GM23248 (cell line): ENCODE data around the gene MNDA. TPM values are rescaled to one million over a fixed set of nuclear protein-coding genes. Genes with fewer than 3 reads are reported as not detected.

Experiments used
- DNase-seq: peaks from one replicate; pipeline ENCODE4 v3.0.0-alpha.2; 2015
- H2AFZ ChIP-seq: fragments of 200-600 bp; sonication (generic); 2 replicates; pipeline ENCODE4 v1.6.1; 2016; ENCODE audit warnings: antibody characterized with exemption
- H3F3A ChIP-seq: fragments of 200-600 bp; sonication (generic); 2 replicates; pipeline ENCODE4 v1.6.1; 2016; ENCODE audit warnings: mild to moderate bottlenecking, antibody characterized with exemption, mixed run types; ENCODE audit not compliant: insufficient read depth
- H3K27ac ChIP-seq: fragments of 200-600 bp; sonication (generic); 2 replicates; pipeline ENCODE4 v1.5.1; 2016; ENCODE audit warnings: mild to moderate bottlenecking
- H3K27me3 ChIP-seq: fragments of 200-600 bp; sonication (generic); replicated peaks from 2 replicates; pipeline ENCODE4 v1.6.1; 2016; ENCODE audit warnings: mild to moderate bottlenecking; ENCODE audit not compliant: insufficient read depth
- H3K36me3 ChIP-seq: fragments of 200-600 bp; sonication (generic); 2 replicates; pipeline ENCODE4 v1.6.1; 2016; ENCODE audit warnings: low read depth, mild to moderate bottlenecking
- H3K4me1 ChIP-seq: fragments of 200-600 bp; sonication (generic); 2 replicates; pipeline ENCODE4 v1.6.1; 2016; ENCODE audit warnings: mild to moderate bottlenecking; ENCODE audit not compliant: insufficient read depth
- H3K4me2 ChIP-seq: fragments of 200-600 bp; sonication (generic); one replicate; pipeline ENCODE4 v1.6.1; 2016; ENCODE audit warnings: mild to moderate bottlenecking; ENCODE audit not compliant: unreplicated experiment
- H3K4me3 ChIP-seq: fragments of 200-600 bp; sonication (generic); 2 replicates; pipeline ENCODE4 v1.5.1; 2016; ENCODE audit warnings: mild to moderate bottlenecking
- H3K79me2 ChIP-seq: fragments of 200-600 bp; sonication (generic); 2 replicates; pipeline ENCODE4 v1.6.1; 2016; ENCODE audit warnings: mild to moderate bottlenecking; ENCODE audit not compliant: insufficient read depth
- H3K9ac ChIP-seq: fragments of 200-600 bp; sonication (generic); 2 replicates; pipeline ENCODE4 v1.6.1; 2016; ENCODE audit warnings: mild to moderate bottlenecking
- H3K9me2 ChIP-seq: fragments of 200-600 bp; sonication (generic); 2 replicates; pipeline ENCODE4 v1.6.1; 2016; ENCODE audit warnings: mixed run types, mild to moderate bottlenecking, moderate library complexity; ENCODE audit not compliant: insufficient read depth
- H3K9me3 ChIP-seq: fragments of 200-600 bp; sonication (generic); one replicate; pipeline ENCODE4 v1.6.1; 2017; ENCODE audit warnings: low read depth
- H4K20me1 ChIP-seq: fragments of 200-600 bp; sonication (generic); 2 replicates; pipeline ENCODE4 v1.6.0; 2016; ENCODE audit not compliant: insufficient read depth
- EZH2 ChIP-seq: fragments of 200-600 bp; sonication (generic); IDR thresholded peaks from 2 replicates; pipeline ENCODE4 v1.6.1; 2018; ENCODE audit warnings: antibody characterized with exemption, mild to moderate bottlenecking; ENCODE audit not compliant: insufficient read depth, poor library complexity, severe bottlenecking
- EZH2phosphoT487 ChIP-seq: fragments of 200-600 bp; sonication (generic); IDR thresholded peaks from 2 replicates; pipeline ENCODE4 v1.6.1; 2018; ENCODE audit warnings: antibody characterized with exemption, moderate library complexity, mild to moderate bottlenecking, low read depth; ENCODE audit not compliant: insufficient read depth
- WGBS, 2 experiments: methylation state at CpG; one replicate each; pipeline ENCODE4 v1.1.6; 2015 to 2017; ENCODE audit warnings: low lambda C conversion rate in 2 of 2, low coverage in 1 of 2; ENCODE audit errors: missing lambda C conversion rate in 2 of 2; 5-methylcytosine and 5-hydroxymethylcytosine counted together
- in situ Hi-C: fragments of 300-500 bp; cut with MboI; formaldehyde crosslinking; loops from 2 replicates; pipeline ENCODE4 v1.15.0; 2020
- polyA plus RNA-seq: library from polyadenylated mRNA; unstranded; fragments of >200 nt; fragmentation: Nextera tagmentation; extraction: Ambion mirVana; gene quantifications from 2 replicates; pipeline ENCODE4 v1.2.1, GENCODE V29; 2016
- total RNA-seq: library from RNA; depleted of rRNA; stranded (reverse); fragments of >200 nt; shearing (Covaris generic); gene quantifications from 2 replicates; pipeline ENCODE4 v1.2.3, GENCODE V29; 2014

MNDA gene
- total and polyA plus RNA-seq, 2 experiments from 2014 or later = not detected

DNA sequence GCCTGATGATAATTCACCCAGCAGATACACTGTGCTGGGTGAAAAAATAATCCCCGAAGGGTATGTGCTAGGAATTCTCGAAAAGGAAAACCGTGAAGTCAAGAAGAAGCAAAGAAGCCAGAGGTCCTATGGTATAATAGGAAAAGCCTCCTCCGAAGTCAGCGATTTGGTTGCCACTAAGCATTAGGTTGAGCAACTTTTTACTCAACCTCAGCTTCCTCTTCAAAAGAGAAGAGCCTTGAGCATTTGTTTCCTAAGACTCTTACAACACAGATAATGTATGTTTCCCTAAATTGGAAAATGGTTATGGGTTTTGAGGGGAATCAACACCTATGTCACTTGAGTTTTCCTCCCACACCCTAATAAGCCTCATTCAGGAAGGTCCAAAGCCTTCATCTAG lies 21.3 kb upstream of the MNDA start:
- in situ Hi-C loops = no loop called here
- 27 to 30% methylated on average over 5 of the region's 5 CpGs for WGBS, 2 experiments
- no peaks in the 10 kb centered on the region for H3K79me2 ChIP-seq

DNA sequence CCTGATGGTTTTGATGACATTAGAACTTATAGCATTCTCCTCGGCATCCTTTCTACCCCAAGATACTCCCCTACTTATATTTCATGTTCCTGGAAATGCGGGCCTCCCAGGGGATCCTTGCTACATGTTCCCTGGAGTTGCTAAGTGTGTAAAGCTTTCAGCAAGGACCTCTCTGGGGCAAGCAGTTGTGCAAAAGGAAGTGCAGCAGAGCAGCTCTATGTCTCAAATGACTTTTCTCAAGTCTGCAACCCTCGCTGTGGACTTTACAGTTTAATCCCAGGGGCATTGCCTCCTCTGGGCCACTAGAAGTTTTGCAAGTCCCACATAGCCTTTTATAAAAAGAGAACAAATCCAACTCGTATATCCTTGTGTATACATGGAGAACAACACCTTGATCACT lies 20.8 kb upstream of the MNDA start:
- H3K9ac ChIP-seq = no peak overlapping the region
- 12 to 21% methylated on average over 4 of the region's 4 CpGs for WGBS, 2 experiments

More for the DNA sequence above, 21.3 kb upstream of the MNDA start:
- no peak overlapping the region for H2AFZ ChIP-seq
- no peaks in the 10 kb centered on the region for H3F3A ChIP-seq
- H3K9me3 ChIP-seq = no peaks in the 10 kb centered on the region
- H3K4me1 ChIP-seq = no peaks in the 10 kb centered on the region
- no peak overlapping the region for H3K27ac ChIP-seq
- H3K4me3 ChIP-seq = no peak overlapping the region
- DNase-seq = no peak
- no peak overlapping the region for H3K9ac ChIP-seq
- no peak overlapping the region for H3K4me2 ChIP-seq
- TF ChIP-seq EZH2 = no peak
- no peak for TF ChIP-seq EZH2phosphoT487
- no peaks in the 10 kb centered on the region for H3K36me3 ChIP-seq
- no peaks in the 10 kb centered on the region for H3K27me3 ChIP-seq
- no peaks in the 10 kb centered on the region for H3K9me2 ChIP-seq
- no peaks in the 10 kb centered on the region for H4K20me1 ChIP-seq

DNA sequence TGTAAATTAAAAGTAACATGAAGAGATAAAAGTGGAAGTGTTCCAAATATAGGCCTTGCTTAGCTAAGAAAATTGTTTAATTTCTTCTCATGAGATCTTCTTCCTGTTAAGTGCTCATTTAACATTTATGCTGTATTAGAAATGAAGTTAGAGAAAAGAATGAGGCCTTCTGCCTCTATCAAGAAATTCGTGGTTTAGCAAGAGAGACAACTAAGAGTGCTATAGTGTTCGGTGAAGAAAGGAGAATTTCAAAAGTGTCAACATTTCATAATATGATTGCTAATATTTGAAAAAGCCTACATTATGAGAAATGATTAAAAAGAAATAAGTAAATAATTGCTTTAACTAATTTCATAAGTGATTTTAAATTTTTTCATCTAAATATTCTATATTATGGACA lies 18.8 kb upstream of the MNDA start:
- no peak overlapping the region for H3K9ac ChIP-seq
- H3K4me2 ChIP-seq = no peak overlapping the region
- DNase-seq = no peak
- in situ Hi-C loops = no loop called here
- no peaks in the 10 kb centered on the region for H3K79me2 ChIP-seq
- no peaks in the 10 kb centered on the region for H3K27me3 ChIP-seq
- no peaks in the 10 kb centered on the region for H3K4me1 ChIP-seq
- TF ChIP-seq EZH2phosphoT487 = no peak
- no peak for TF ChIP-seq EZH2
- no peak overlapping the region for H3K4me3 ChIP-seq
- H3K9me2 ChIP-seq = no peaks in the 10 kb centered on the region
- H3F3A ChIP-seq = no peaks in the 10 kb centered on the region
- H3K36me3 ChIP-seq = no peaks in the 10 kb centered on the region
- no peaks in the 10 kb centered on the region for H3K9me3 ChIP-seq
- no peaks in the 10 kb centered on the region for H4K20me1 ChIP-seq
- 21 to 22% methylated on average over 2 of the region's 2 CpGs for WGBS, 2 experiments
- H2AFZ ChIP-seq = no peak overlapping the region
- no peak overlapping the region for H3K27ac ChIP-seq

More for the DNA sequence above, 20.8 kb upstream of the MNDA start:
- Histone ChIP-seq H3K27me3 (no peaks in the 10 kb centered on the region), H3K36me3 (no peaks in the 10 kb centered on the region), H3K9me3 (no peaks in the 10 kb centered on the region), H3K4me2 (no peak overlapping the region), H3K27ac (no peak overlapping the region), H3K4me3 (no peak overlapping the region), H4K20me1 (no peaks in the 10 kb centered on the region), H3K9me2 (no peaks in the 10 kb centered on the region), H3K4me1 (no peaks in the 10 kb centered on the region), H3F3A (no peaks in the 10 kb centered on the region), H3K79me2 (no peaks in the 10 kb centered on the region), H2AFZ (no peak overlapping the region)
- in situ Hi-C loops = no loop called here
- TF ChIP-seq EZH2 (no peak), EZH2phosphoT487 (no peak)
- DNase-seq = no peak

DNA sequence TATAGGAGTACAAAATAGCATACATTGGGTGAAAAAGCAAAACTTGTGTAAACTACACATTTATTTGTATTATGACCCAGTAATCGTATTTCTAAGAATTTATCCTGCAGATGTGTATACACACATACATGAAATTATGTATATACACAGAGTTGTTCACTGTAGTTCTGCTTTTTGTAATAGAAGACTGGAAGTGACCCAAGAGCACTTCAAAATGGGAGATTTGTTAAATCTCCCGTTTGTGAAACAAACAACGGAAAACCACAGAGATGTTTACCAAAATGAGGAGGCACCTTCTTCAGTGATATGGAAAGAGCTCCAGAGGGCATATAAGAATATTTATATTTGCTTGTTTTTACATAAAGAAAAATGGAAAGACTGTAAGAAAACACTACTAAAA lies 18.0 kb upstream of the MNDA start:
- in situ Hi-C loops = no loop called here
- WGBS, 2 experiments = 36 to 38% methylated on average over 3 of the region's 3 CpGs

DNA sequence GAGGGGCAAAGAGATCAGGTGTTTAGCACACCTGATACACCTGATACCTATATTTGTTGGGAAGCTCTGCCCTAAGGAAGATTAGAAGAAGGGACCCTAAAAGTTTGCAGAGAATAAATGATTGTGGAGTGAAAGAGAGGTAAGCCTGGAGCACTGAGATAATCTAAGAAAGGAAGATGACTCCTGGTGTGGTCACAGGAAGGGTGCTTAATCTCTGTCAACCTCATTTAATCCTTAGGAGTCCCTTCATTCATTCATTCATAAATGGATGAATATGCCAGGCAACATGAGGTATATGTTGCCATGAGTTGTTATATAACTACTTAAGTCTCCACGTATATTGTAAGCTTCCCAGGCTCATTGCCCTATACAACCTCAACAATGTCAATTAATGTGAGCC lies 16.2 kb upstream of the MNDA start:
- no peak for DNase-seq
- Histone ChIP-seq H3K79me2 (no peaks in the 10 kb centered on the region), H3K4me3 (no peak overlapping the region), H3F3A (no peaks in the 10 kb centered on the region), H3K27ac (no peak overlapping the region), H3K9ac (no peak overlapping the region), H2AFZ (no peak overlapping the region), H3K4me2 (no peak overlapping the region), H3K36me3 (no peaks in the 10 kb centered on the region), H4K20me1 (no peaks in the 10 kb centered on the region), H3K9me2 (no peaks in the 10 kb centered on the region), H3K27me3 (no peaks in the 10 kb centered on the region), H3K4me1 (no peaks in the 10 kb centered on the region), H3K9me3 (no peaks in the 10 kb centered on the region)
- WGBS, 2 experiments = 3 to 6% methylated on average over 1 of the region's 1 CpG
- no peak for TF ChIP-seq EZH2phosphoT487
- TF ChIP-seq EZH2 = no peak
- in situ Hi-C loops = no loop called here

More for the DNA sequence above, 18.0 kb upstream of the MNDA start:
- H2AFZ ChIP-seq = no peak overlapping the region
- H4K20me1 ChIP-seq = no peaks in the 10 kb centered on the region
- no peaks in the 10 kb centered on the region for H3K79me2 ChIP-seq
- no peak for DNase-seq
- H3K27me3 ChIP-seq = no peaks in the 10 kb centered on the region
- no peak overlapping the region for H3K9ac ChIP-seq
- no peaks in the 10 kb centered on the region for H3K9me2 ChIP-seq
- H3K9me3 ChIP-seq = no peaks in the 10 kb centered on the region
- no peaks in the 10 kb centered on the region for H3K36me3 ChIP-seq
- no peaks in the 10 kb centered on the region for H3K4me1 ChIP-seq
- H3F3A ChIP-seq = no peaks in the 10 kb centered on the region
- no peak overlapping the region for H3K27ac ChIP-seq
- TF ChIP-seq EZH2phosphoT487 (no peak), EZH2 (no peak)
- H3K4me3 ChIP-seq = no peak overlapping the region
- H3K4me2 ChIP-seq = no peak overlapping the region
